Osteoblast (primary cell): ENCODE data around the gene EGFL8. TPM values are rescaled to one million over a fixed set of nuclear protein-coding genes. Genes with fewer than 3 reads are reported as not detected.
"Not testable (repeated sequence)": the region's sequence is repeated elsewhere in the genome, so short reads cannot be mapped to it uniquely, and the experiment has no call there.

ENCODE experiments used
- DNase-seq: peaks from one replicate; pipeline ENCODE4 v3.0.0; 2011; ENCODE audit warnings: low spot score, mixed read lengths; ENCODE audit not compliant: insufficient read length; ENCODE audit errors: missing footprints
- H2AFZ ChIP-seq: 2 replicates; pipeline ENCODE4 v1.6.0; 2011; ENCODE audit warnings: mild to moderate bottlenecking, low read length
- H3K27ac ChIP-seq: 2 replicates; pipeline ENCODE4 v1.5.1; 2011; ENCODE audit warnings: mild to moderate bottlenecking, low read depth, low read length, moderate library complexity
- H3K27me3 ChIP-seq: 2 replicates; pipeline ENCODE4 v1.6.0; 2012; ENCODE audit warnings: mild to moderate bottlenecking, control low read depth, inconsistent platforms, low read length, moderate library complexity; ENCODE audit not compliant: insufficient read depth
- H3K36me3 ChIP-seq: 2 replicates; pipeline ENCODE4 v1.5.1; 2011; ENCODE audit warnings: mild to moderate bottlenecking, low read length, control low read depth, moderate library complexity; ENCODE audit not compliant: insufficient read depth
- H3K4me1 ChIP-seq: 2 replicates; pipeline ENCODE4 v1.5.1; 2011; ENCODE audit warnings: mild to moderate bottlenecking, low read length, control low read depth, moderate library complexity; ENCODE audit not compliant: insufficient read depth
- H3K4me2 ChIP-seq: 2 replicates; pipeline ENCODE4 v1.6.0; 2011; ENCODE audit warnings: mild to moderate bottlenecking, low read length; ENCODE audit not compliant: insufficient read depth
- H3K4me3 ChIP-seq: fragments of 200-600 bp; sonication (generic); 3 replicates; pipeline ENCODE4 v1.5.1; 2012; ENCODE audit warnings: mild to moderate bottlenecking, low read length, inconsistent platforms; ENCODE audit not compliant: insufficient read depth
- H3K79me2 ChIP-seq: 2 replicates; pipeline ENCODE4 v1.6.0; 2012; ENCODE audit warnings: mild to moderate bottlenecking, low read length, control low read depth, inconsistent platforms; ENCODE audit not compliant: insufficient read depth
- H3K9me3 ChIP-seq: 2 replicates; pipeline ENCODE4 v1.5.1; 2011; ENCODE audit warnings: low read depth, low read length, control low read depth
- H4K20me1 ChIP-seq: 2 replicates; pipeline ENCODE4 v1.6.0; 2012; ENCODE audit warnings: mild to moderate bottlenecking, low read length, control low read depth; ENCODE audit not compliant: insufficient read depth
- total RNA-seq: library from RNA; depleted of rRNA; stranded (reverse); fragments of >200 nt; gene quantifications from 2 replicates; pipeline ENCODE4 v1.2.3, GENCODE V29; 2012
- TF ChIP-seq, protein P1 (sequence below): IDR thresholded peaks from 2 replicates; pipeline ENCODE4 v1.5.1; 2011; ENCODE audit warnings: mild to moderate bottlenecking, low read depth, low read length, moderate library complexity; ENCODE audit errors: extremely low read depth

The EGFL8 gene
- total RNA-seq, 1 donor, result 0.36 TPM

DNA sequence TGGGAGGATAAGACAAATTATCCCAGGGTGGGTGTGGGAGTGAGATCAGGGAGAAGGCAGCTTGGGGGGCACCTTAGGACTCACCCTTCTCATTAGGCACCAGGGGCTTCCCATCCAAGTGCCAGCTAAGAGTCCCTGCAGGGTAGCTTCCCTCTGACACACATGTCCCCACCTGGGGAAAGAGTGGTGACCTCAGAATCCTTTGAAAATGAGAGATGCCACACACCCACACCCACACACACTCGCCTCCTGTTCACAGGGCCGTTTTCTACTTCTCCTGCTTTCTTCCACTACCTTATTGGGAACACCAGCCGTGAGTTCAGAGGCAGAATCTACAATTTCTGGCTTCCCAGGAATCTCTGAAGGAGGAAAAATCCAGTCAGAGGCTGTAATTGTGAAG is 18.6 kb downstream of the EGFL8 start:
- Histone ChIP-seq H3K27ac (peak overlapping the region; percentile 4), H3K4me2 (no peak overlapping the region), H4K20me1 (no peaks in the 10 kb centered on the region), H2AFZ (no peak overlapping the region), H3K27me3 (no peaks in the 10 kb centered on the region), H3K36me3 (peaks cover 54% of the 10 kb centered on the region), H3K4me3 (no peak overlapping the region), H3K79me2 (peaks cover 17% of the 10 kb centered on the region), H3K4me1 (peaks cover 8% of the 10 kb centered on the region), H3K9me3 (no peaks in the 10 kb centered on the region)
- peak; percentile 23 for DNase-seq
- TF ChIP-seq, protein P1, sequence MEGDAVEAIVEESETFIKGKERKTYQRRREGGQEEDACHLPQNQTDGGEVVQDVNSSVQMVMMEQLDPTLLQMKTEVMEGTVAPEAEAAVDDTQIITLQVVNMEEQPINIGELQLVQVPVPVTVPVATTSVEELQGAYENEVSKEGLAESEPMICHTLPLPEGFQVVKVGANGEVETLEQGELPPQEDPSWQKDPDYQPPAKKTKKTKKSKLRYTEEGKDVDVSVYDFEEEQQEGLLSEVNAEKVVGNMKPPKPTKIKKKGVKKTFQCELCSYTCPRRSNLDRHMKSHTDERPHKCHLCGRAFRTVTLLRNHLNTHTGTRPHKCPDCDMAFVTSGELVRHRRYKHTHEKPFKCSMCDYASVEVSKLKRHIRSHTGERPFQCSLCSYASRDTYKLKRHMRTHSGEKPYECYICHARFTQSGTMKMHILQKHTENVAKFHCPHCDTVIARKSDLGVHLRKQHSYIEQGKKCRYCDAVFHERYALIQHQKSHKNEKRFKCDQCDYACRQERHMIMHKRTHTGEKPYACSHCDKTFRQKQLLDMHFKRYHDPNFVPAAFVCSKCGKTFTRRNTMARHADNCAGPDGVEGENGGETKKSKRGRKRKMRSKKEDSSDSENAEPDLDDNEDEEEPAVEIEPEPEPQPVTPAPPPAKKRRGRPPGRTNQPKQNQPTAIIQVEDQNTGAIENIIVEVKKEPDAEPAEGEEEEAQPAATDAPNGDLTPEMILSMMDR, result no peak

DNA sequence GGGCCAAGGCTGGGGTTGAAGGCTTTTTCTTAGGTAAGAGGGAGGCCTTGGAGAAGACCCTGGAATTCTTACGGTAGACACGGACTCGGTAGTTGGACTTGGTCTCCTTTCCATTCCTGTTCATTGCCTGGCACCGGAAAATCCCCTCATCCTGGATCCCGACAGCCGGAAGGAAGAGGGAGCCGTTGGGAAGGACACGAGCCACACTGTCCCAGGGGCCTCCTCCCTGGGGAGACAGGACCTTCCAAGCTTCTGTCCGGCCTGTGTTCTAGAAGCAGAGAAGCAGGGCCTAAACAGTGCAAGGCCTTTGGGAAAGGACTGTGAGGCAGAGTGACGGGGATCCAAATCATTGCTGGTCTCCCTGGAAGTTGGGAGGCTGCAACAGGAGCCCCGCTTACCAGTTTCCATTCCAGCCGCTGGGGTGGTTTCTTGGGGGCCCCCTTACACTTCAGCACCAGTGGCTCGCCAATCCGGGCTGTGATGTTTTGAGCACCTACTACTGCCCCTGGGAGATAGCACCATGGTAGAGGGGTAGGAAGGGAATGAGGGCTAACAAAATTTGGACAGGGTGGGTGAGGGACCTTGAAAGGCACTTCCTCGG is 19.2 kb downstream of the EGFL8 start:
- Histone ChIP-seq H3K4me3 (no peak overlapping the region), H3K27me3 (no peaks in the 10 kb centered on the region), H3K36me3 (peaks cover 54% of the 10 kb centered on the region), H4K20me1 (no peaks in the 10 kb centered on the region), H3K27ac (peak overlapping the region; percentile 4), H3K4me1 (peaks cover 8% of the 10 kb centered on the region), H3K4me2 (no peak overlapping the region), H3K9me3 (no peaks in the 10 kb centered on the region), H3K79me2 (peaks cover 17% of the 10 kb centered on the region), H2AFZ (no peak overlapping the region)
- DNase-seq, result no peak
- TF ChIP-seq, protein P1, result no peak

DNA sequence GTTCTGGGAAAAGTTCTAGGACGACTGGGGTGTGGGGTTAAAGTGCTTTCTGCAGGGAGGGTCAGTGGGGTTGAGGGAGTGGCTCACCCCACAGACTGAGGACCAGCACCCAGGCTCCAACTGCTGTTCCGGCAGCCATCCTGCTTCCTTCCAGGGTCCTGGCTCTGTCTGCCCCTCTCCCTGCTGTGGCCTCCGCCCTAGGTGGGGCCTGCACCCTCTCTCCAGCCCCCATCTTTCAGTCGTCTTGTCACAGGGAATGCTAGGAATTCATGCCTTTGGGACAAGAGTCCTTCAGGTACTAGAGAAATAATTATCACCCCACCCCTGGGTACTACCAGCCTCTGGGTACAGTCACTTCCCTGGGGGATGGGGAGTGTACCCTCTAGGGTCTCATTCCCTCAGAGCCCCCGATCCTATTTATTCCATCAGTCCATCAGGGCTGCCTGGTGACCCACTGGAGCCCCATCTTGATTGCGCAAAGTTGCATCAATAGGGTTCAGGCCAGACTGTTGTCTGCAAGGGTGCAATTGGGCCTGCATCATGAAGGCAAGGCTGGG is 19.8 kb downstream of the EGFL8 start, which contains the start of gene AGER:
TSS of gene AGER (minus strand) at position 170 of the 557 bp plus-strand sequence. CDS start at position 139, 31 bp downstream.
- no peaks in the 10 kb centered on the region for H3K9me3 ChIP-seq
- peaks cover 2% of the 10 kb centered on the region for H3K4me1 ChIP-seq
- H3K4me2 ChIP-seq, result no peak within 1 kb of the TSS
- H4K20me1 ChIP-seq, result no peaks in the 10 kb centered on the region
- peak; percentile 34 for DNase-seq
- no peaks in the 10 kb centered on the region for H3K27me3 ChIP-seq
- H3K27ac ChIP-seq, result peak within 1 kb of the TSS; percentile 51
- peaks cover 54% of the 10 kb centered on the region for H3K36me3 ChIP-seq
- TF ChIP-seq, protein P1, result no peak
- H2AFZ ChIP-seq, result no peak within 1 kb of the TSS
- no peak within 1 kb of the TSS for H3K4me3 ChIP-seq
- H3K79me2 ChIP-seq, result peaks cover 17% of the 10 kb centered on the region

DNA sequence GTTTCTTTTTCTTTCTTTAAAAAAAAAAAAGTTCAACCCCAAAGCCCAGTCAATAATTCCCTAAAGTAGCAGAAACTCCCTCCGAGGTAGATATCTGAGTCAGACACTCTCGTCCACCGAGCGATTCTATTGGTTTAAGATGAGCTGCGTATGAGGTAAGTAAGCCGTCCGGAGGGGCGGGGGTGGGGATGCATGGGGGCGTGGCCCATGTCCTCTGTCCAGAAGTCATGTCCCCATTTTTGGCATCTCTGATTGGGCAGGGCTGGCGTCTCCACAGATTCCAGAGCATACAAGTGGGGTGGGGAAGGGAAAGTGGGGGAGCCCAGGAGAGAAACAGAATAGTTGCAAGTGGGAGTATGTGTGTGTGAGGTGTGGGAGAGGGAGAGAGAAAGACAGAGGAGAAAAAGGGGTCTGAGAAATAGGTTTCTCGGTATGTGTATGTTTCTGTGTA is 21.3 kb downstream of the EGFL8 start:
- DNase-seq, result peak; percentile 95
- H3K4me3 ChIP-seq, H4K20me1 ChIP-seq, H2AFZ ChIP-seq, H3K9me3 ChIP-seq, H3K4me2 ChIP-seq, H3K27me3 ChIP-seq, H3K4me1 ChIP-seq: not testable (repeated sequence)
- peak overlapping the region; percentile 51 for H3K27ac ChIP-seq
- H3K36me3 ChIP-seq, result peaks cover 45% of the 10 kb centered on the region
- H3K79me2 ChIP-seq, result peaks cover 21% of the 10 kb centered on the region

DNA sequence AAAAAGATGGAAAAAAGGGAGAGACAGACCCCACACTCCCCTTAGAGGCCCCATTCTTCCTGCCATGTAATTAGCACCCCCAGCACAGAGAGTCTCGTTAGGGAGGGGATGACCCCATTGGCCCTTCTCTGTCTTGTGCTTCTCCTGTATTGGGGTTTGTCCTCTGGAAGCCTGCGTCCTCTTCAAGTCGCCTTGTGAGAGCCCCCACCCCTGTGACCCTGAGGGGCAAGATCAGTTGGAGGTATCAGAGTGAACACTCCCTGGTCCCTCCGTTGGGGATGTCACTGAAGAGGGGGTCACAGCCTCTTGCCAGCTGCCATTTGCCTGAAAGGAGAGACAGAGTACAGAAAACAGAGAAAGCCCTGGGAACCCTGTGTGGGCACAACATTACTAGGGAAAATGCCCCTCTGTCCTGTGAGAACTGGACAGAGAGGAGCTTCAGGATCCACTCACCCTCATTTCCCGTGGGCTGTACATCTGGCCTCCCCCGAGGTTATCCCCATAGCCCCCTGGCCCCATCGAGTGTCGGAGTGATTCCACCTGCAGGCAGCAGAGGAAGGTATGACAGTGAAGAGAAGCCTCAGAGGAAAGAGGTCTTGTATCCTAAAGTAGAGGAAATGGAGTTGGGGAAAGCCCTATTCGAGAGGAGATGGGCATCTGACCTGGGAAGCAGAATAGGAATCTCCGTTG is 21.9 kb downstream of the EGFL8 start:
- not testable (repeated sequence) for H2AFZ ChIP-seq, DNase-seq, H3K4me2 ChIP-seq

More for the DNA sequence above, 21.9 kb downstream of the EGFL8 start:
- Histone ChIP-seq H3K36me3 (peaks cover 40% of the 10 kb centered on the region), H3K27ac (peak overlapping the region; percentile 51), H3K79me2 (peaks cover 21% of the 10 kb centered on the region)
- not testable (repeated sequence) for H4K20me1 ChIP-seq, H3K9me3 ChIP-seq, H3K4me1 ChIP-seq, H3K4me3 ChIP-seq, H3K27me3 ChIP-seq
